Measurements from ENCODE around the gene HSD11B1.

Gene HSD11B1

DNA sequence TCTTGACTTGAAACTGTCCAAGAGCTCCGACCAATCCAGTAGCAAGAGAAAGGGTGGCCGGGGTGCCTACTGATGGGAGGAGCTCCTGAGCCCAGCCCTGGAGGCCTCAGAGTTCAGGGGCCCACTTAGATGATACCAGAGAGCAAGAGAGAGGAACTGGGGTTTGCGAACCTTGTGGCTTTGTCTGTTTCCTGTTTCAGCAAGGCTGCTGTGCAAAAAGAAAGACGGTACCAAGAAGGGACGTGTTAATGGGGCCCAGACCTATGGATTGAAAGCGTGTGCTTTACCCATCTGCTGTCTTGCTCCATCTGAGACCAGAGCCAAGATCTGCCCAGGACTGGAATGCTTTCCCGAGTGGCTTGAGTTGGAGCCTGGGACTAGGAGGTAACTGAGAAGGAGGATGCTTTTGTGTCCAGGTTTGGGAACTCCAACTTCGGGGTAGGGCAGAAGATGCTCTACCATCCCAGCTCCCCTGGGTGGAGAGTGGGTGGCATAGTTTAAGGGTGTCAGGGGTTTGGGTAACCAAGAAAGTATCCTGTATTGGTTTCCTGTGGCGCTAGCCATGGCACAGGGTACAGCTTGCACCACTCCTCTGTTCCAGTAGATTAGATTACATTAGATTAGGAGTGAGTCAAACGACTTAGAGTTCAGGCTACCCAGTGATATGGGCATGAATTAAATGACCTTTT lies 51.4 kb downstream of the HSD11B1 start, which contains the start of gene TRAF3IP3:
TSS of gene TRAF3IP3 (plus strand) at position 128 of the 689 bp plus-strand sequence. CDS start 3,987 bp downstream, outside the sequence.
- peaks cover 27% of the 10 kb centered on the region for H4K20me1 ChIP-seq (ENCODE audit: insufficient read depth, low read length, poor library complexity, severe bottlenecking)
- no peaks in the 10 kb centered on the region for H3K9me2 ChIP-seq (replicated peaks; ENCODE audit: low read depth, low read length)
- peak within 1 kb of the TSS; percentile 54 for H2AFZ ChIP-seq (ENCODE audit: low read length)
- peaks cover 59% of the 10 kb centered on the region for H3K4me1 ChIP-seq (ENCODE audit: insufficient read depth, low read length, poor library complexity, severe bottlenecking)
- peak within 1 kb of the TSS; percentile 100 for H3K4me2 ChIP-seq (ENCODE audit: low read depth, low read length, poor library complexity, severe bottlenecking)
- peaks cover 46% of the 10 kb centered on the region for H3K79me2 ChIP-seq (ENCODE audit: insufficient read depth, low read length)
- no peaks in the 10 kb centered on the region for H3K9me3 ChIP-seq (ENCODE audit: insufficient read depth, low read depth, low read length)
- no peaks in the 10 kb centered on the region for H3K27me3 ChIP-seq (ENCODE audit: insufficient read depth, low read length, poor library complexity, severe bottlenecking)
- H3K9ac ChIP-seq (ENCODE audit: low read depth, low read length, poor library complexity, severe bottlenecking) = peak within 1 kb of the TSS; percentile 98
- peaks cover 14% of the 10 kb centered on the region for H3F3A ChIP-seq (ENCODE audit: low read depth)
- TF ChIP-seq EZH2phosphoT487 (IDR thresholded peaks at IDR 0.05; ENCODE audit: borderline replicate concordance) = no peak
- TF ChIP-seq, protein P1, sequence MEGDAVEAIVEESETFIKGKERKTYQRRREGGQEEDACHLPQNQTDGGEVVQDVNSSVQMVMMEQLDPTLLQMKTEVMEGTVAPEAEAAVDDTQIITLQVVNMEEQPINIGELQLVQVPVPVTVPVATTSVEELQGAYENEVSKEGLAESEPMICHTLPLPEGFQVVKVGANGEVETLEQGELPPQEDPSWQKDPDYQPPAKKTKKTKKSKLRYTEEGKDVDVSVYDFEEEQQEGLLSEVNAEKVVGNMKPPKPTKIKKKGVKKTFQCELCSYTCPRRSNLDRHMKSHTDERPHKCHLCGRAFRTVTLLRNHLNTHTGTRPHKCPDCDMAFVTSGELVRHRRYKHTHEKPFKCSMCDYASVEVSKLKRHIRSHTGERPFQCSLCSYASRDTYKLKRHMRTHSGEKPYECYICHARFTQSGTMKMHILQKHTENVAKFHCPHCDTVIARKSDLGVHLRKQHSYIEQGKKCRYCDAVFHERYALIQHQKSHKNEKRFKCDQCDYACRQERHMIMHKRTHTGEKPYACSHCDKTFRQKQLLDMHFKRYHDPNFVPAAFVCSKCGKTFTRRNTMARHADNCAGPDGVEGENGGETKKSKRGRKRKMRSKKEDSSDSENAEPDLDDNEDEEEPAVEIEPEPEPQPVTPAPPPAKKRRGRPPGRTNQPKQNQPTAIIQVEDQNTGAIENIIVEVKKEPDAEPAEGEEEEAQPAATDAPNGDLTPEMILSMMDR (conservative IDR thresholded peaks at IDR 0.05; ENCODE audit: low read length) = no peak
- peaks cover 8% of the 10 kb centered on the region; the same call in 1 of the 2 replicates for H3K36me3 ChIP-seq (ENCODE audit: insufficient read depth, low read length)
- H3K4me3 ChIP-seq (ENCODE audit: low read length, poor library complexity, severe bottlenecking) = peak within 1 kb of the TSS; percentile 96

DNA sequence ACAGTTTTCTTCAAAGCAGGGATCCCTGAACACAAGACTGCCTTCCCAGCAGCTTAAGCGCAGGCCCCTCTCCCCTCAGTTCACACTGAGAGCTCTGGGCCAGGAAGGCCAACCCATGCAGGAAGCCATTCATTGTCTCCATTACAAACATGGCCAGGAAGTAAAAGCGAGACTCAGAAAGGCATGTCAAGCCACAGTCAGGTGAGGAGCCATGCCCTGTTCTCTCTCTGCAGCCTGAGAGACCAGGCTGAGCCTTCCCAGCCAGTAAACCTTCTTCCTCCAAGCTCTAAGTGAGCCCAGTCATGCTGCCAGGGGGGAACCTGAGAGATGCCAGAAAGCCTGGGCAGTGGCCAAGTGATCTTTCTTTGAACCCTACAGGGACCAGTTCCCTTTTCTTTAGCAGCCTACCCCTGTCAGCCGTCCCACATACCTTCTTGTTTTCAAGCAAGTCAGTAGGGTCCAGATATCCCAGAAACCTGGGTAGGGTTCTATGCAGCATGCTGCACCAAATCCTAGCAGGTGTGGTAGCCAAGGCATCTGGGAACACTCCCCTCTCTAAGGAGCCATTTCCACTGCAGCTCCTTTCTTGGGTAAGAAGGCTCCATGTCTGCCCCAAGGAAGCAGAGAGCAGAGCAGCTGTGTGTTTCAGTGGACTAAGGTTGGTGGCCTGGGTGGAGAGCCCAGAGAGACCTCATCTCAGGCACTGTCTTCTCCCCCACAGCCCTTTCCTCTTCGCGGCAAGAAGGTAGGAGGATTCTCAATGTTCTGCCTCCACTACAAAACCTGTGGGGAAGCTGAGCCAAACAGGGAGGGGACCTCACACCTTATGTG lies 52.2 kb downstream of the HSD11B1 start:
- H4K20me1 ChIP-seq (ENCODE audit: insufficient read depth, low read length, poor library complexity, severe bottlenecking) = peaks cover 29% of the 10 kb centered on the region
- H2AFZ ChIP-seq (ENCODE audit: low read length) = no peak overlapping the region
- peak overlapping the region; percentile 98 for H3K9ac ChIP-seq (ENCODE audit: low read depth, low read length, poor library complexity, severe bottlenecking)

DNA sequence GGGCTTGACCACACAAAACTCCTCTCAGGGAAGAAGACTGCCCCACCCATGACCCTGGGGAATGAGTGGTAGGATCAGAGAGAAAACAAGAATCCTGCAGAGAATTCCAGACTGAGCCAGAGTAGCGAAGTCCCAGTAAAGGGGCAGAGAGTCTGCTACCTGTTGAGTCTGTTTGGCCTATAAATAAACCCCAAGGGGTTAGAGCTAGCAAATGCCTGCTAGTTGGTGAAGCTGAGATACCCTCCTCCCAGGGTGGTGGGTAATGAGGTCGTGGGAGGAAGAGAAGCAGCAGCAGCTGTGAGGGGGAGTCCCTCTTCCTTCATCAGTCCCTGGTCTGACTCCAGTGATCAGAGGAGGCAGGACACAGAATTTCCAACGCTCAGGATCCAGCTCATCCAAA lies 53.8 kb downstream of the HSD11B1 start:
- H3K4me1 ChIP-seq (ENCODE audit: insufficient read depth, low read length, poor library complexity, severe bottlenecking) = peaks cover 53% of the 10 kb centered on the region
- H3K4me3 ChIP-seq (ENCODE audit: low read length, poor library complexity, severe bottlenecking) = peak overlapping the region; percentile 96
- H3K9me3 ChIP-seq (ENCODE audit: insufficient read depth, low read depth, low read length) = no peaks in the 10 kb centered on the region
- H3K9ac ChIP-seq (ENCODE audit: low read depth, low read length, poor library complexity, severe bottlenecking) = peak overlapping the region; percentile 98
- H4K20me1 ChIP-seq (ENCODE audit: insufficient read depth, low read length, poor library complexity, severe bottlenecking) = peaks cover 29% of the 10 kb centered on the region
- peaks cover 14% of the 10 kb centered on the region for H3F3A ChIP-seq (ENCODE audit: low read depth)
- peaks cover 50% of the 10 kb centered on the region for H3K79me2 ChIP-seq (ENCODE audit: insufficient read depth, low read length)
- TF ChIP-seq, protein P1 (conservative IDR thresholded peaks at IDR 0.05; ENCODE audit: low read length) = no peak
- TF ChIP-seq EZH2phosphoT487 (IDR thresholded peaks at IDR 0.05; ENCODE audit: borderline replicate concordance) = no peak
- H3K36me3 ChIP-seq (ENCODE audit: insufficient read depth, low read length) = peaks cover 23% of the 10 kb centered on the region; the same call in 1 of the 2 replicates
- H3K9me2 ChIP-seq (replicated peaks; ENCODE audit: low read depth, low read length) = no peaks in the 10 kb centered on the region
- peak overlapping the region; percentile 100 for H3K4me2 ChIP-seq (ENCODE audit: low read depth, low read length, poor library complexity, severe bottlenecking)
- H3K27me3 ChIP-seq (ENCODE audit: insufficient read depth, low read length, poor library complexity, severe bottlenecking) = no peaks in the 10 kb centered on the region
- H2AFZ ChIP-seq (ENCODE audit: low read length) = no peak overlapping the region

More for the DNA sequence above, 52.2 kb downstream of the HSD11B1 start:
- Histone ChIP-seq H3K4me3 (ENCODE audit: low read length, poor library complexity, severe bottlenecking) (peak overlapping the region; percentile 96), H3K4me2 (ENCODE audit: low read depth, low read length, poor library complexity, severe bottlenecking) (peak overlapping the region; percentile 100), H3F3A (ENCODE audit: low read depth) (peaks cover 14% of the 10 kb centered on the region), H3K79me2 (ENCODE audit: insufficient read depth, low read length) (peaks cover 47% of the 10 kb centered on the region), H3K9me2 (replicated peaks; ENCODE audit: low read depth, low read length) (no peaks in the 10 kb centered on the region), H3K36me3 (ENCODE audit: insufficient read depth, low read length) (peaks cover 9% of the 10 kb centered on the region; the same call in 1 of the 2 replicates), H3K27me3 (ENCODE audit: insufficient read depth, low read length, poor library complexity, severe bottlenecking) (no peaks in the 10 kb centered on the region), H3K4me1 (ENCODE audit: insufficient read depth, low read length, poor library complexity, severe bottlenecking) (peaks cover 59% of the 10 kb centered on the region), H3K9me3 (ENCODE audit: insufficient read depth, low read depth, low read length) (no peaks in the 10 kb centered on the region)
- TF ChIP-seq EZH2phosphoT487 (IDR thresholded peaks at IDR 0.05; ENCODE audit: borderline replicate concordance) = no peak
- TF ChIP-seq, protein P1 (conservative IDR thresholded peaks at IDR 0.05; ENCODE audit: low read length) = no peak

Data from Loucy (cell line).